Measurements from ENCODE around the gene IL1F10.

Gene IL1F10

DNA sequence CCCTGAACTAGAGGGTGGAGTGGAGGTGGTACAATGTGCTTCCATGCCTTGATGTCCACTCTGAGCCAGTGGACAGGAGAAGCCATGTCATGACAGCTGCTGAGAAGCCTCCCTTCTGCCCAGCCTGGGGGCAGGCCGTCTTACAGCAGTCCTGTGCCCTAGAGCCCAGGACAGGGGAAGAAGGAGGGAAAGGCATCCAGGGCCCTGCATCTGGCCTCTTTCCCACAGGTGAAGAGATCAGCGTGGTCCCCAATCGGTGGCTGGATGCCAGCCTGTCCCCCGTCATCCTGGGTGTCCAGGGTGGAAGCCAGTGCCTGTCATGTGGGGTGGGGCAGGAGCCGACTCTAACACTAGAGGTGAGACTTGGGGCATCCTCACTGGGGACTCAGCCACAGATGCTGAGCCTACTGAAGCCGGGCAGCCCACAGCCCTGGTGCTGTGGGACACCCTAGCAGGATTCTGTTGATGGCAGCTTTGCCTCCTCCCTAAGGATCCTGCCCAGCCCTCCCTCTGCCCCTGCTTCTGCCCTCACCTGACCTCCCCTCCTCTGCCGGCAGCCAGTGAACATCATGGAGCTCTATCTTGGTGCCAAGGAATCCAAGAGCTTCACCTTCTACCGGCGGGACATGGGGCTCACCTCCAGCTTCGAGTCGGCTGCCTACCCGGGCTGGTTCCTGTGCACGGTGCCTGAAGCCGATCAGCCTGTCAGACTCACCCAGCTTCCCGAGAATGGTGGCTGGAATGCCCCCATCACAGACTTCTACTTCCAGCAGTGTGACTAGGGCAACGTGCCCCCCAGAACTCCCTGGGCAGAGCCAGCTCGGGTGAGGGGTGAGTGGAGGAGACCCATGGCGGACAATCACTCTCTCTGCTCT lies 5.6 kb upstream of the IL1F10 start:
- no peak for TF ChIP-seq BACH2 (CRISPR knock-in tag; IDR thresholded peaks at IDR 0.05; ENCODE audit: borderline replicate concordance)
- TF ChIP-seq, protein P1, sequence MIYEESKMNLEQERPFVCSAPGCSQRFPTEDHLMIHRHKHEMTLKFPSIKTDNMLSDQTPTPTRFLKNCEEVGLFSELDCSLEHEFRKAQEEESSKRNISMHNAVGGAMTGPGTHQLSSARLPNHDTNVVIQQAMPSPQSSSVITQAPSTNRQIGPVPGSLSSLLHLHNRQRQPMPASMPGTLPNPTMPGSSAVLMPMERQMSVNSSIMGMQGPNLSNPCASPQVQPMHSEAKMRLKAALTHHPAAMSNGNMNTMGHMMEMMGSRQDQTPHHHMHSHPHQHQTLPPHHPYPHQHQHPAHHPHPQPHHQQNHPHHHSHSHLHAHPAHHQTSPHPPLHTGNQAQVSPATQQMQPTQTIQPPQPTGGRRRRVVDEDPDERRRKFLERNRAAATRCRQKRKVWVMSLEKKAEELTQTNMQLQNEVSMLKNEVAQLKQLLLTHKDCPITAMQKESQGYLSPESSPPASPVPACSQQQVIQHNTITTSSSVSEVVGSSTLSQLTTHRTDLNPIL (CRISPR knock-in tag; IDR thresholded peaks at IDR 0.05; ENCODE audit: low read depth), result no peak
- TF ChIP-seq, protein P2, sequence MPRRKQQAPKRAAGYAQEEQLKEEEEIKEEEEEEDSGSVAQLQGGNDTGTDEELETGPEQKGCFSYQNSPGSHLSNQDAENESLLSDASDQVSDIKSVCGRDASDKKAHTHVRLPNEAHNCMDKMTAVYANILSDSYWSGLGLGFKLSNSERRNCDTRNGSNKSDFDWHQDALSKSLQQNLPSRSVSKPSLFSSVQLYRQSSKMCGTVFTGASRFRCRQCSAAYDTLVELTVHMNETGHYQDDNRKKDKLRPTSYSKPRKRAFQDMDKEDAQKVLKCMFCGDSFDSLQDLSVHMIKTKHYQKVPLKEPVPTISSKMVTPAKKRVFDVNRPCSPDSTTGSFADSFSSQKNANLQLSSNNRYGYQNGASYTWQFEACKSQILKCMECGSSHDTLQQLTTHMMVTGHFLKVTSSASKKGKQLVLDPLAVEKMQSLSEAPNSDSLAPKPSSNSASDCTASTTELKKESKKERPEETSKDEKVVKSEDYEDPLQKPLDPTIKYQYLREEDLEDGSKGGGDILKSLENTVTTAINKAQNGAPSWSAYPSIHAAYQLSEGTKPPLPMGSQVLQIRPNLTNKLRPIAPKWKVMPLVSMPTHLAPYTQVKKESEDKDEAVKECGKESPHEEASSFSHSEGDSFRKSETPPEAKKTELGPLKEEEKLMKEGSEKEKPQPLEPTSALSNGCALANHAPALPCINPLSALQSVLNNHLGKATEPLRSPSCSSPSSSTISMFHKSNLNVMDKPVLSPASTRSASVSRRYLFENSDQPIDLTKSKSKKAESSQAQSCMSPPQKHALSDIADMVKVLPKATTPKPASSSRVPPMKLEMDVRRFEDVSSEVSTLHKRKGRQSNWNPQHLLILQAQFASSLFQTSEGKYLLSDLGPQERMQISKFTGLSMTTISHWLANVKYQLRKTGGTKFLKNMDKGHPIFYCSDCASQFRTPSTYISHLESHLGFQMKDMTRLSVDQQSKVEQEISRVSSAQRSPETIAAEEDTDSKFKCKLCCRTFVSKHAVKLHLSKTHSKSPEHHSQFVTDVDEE (CRISPR knock-in tag; IDR thresholded peaks at IDR 0.05), result no peak
- no peak for TF ChIP-seq PPARA (CRISPR knock-in tag; IDR thresholded peaks at IDR 0.05; ENCODE audit: borderline replicate concordance)
- TF ChIP-seq ZC3H10 (CRISPR knock-in tag; IDR thresholded peaks at IDR 0.05), result no peak
- TF ChIP-seq ZFP30 (CRISPR knock-in tag; IDR thresholded peaks at IDR 0.05), result no peak
- TF ChIP-seq ARNTL (CRISPR knock-in tag; IDR thresholded peaks at IDR 0.05; ENCODE audit: borderline replicate concordance, low read depth), result no peak
- no peak for TF ChIP-seq TCF4 (CRISPR knock-in tag; IDR thresholded peaks at IDR 0.05; ENCODE audit: borderline replicate concordance)
- no peak for TF ChIP-seq ZNF8 (CRISPR knock-in tag; IDR thresholded peaks at IDR 0.05)
- no peak for TF ChIP-seq ZNF565 (CRISPR knock-in tag; conservative IDR thresholded peaks at IDR 0.05; ENCODE audit: low read depth)
- TF ChIP-seq ZNF70 (CRISPR knock-in tag; IDR thresholded peaks at IDR 0.05), result no peak
- no peak for TF ChIP-seq ESRRG (CRISPR knock-in tag; IDR thresholded peaks at IDR 0.05)
- no peak for TF ChIP-seq CSDC2 (CRISPR knock-in tag; IDR thresholded peaks at IDR 0.05)
- TF ChIP-seq ZFP3 (CRISPR knock-in tag; IDR thresholded peaks at IDR 0.05), result no peak
- TF ChIP-seq, protein P3, sequence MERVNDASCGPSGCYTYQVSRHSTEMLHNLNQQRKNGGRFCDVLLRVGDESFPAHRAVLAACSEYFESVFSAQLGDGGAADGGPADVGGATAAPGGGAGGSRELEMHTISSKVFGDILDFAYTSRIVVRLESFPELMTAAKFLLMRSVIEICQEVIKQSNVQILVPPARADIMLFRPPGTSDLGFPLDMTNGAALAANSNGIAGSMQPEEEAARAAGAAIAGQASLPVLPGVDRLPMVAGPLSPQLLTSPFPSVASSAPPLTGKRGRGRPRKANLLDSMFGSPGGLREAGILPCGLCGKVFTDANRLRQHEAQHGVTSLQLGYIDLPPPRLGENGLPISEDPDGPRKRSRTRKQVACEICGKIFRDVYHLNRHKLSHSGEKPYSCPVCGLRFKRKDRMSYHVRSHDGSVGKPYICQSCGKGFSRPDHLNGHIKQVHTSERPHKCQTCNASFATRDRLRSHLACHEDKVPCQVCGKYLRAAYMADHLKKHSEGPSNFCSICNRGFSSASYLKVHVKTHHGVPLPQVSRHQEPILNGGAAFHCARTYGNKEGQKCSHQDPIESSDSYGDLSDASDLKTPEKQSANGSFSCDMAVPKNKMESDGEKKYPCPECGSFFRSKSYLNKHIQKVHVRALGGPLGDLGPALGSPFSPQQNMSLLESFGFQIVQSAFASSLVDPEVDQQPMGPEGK (CRISPR knock-in tag; IDR thresholded peaks at IDR 0.05; ENCODE audit: borderline replicate concordance), result no peak
- TF ChIP-seq, protein P4, sequence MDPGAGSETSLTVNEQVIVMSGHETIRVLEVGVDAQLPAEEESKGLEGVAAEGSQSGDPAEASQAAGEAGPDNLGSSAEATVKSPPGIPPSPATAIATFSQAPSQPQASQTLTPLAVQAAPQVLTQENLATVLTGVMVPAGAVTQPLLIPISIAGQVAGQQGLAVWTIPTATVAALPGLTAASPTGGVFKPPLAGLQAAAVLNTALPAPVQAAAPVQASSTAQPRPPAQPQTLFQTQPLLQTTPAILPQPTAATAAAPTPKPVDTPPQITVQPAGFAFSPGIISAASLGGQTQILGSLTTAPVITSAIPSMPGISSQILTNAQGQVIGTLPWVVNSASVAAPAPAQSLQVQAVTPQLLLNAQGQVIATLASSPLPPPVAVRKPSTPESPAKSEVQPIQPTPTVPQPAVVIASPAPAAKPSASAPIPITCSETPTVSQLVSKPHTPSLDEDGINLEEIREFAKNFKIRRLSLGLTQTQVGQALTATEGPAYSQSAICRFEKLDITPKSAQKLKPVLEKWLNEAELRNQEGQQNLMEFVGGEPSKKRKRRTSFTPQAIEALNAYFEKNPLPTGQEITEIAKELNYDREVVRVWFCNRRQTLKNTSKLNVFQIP (CRISPR knock-in tag; IDR thresholded peaks at IDR 0.05; ENCODE audit: borderline replicate concordance, low read depth), result no peak
- TF ChIP-seq, protein P5, sequence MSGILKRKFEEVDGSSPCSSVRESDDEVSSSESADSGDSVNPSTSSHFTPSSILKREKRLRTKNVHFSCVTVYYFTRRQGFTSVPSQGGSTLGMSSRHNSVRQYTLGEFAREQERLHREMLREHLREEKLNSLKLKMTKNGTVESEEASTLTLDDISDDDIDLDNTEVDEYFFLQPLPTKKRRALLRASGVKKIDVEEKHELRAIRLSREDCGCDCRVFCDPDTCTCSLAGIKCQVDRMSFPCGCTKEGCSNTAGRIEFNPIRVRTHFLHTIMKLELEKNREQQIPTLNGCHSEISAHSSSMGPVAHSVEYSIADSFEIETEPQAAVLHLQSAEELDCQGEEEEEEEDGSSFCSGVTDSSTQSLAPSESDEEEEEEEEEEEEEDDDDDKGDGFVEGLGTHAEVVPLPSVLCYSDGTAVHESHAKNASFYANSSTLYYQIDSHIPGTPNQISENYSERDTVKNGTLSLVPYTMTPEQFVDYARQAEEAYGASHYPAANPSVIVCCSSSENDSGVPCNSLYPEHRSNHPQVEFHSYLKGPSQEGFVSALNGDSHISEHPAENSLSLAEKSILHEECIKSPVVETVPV (CRISPR knock-in tag; IDR thresholded peaks at IDR 0.05), result no peak
- ATAC-seq, result no peak

DNA sequence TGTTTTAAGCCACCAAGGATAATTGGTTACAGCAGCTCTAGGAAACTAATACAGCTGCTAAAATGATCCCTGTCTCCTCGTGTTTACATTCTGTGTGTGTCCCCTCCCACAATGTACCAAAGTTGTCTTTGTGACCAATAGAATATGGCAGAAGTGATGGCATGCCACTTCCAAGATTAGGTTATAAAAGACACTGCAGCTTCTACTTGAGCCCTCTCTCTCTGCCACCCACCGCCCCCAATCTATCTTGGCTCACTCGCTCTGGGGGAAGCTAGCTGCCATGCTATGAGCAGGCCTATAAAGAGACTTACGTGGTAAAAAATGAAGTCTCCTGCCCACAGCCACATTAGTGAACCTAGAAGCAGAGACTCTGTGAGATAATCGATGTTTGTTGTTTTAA lies 3.5 kb upstream of the IL1F10 start:
- TF ChIP-seq BACH2 (CRISPR knock-in tag; IDR thresholded peaks at IDR 0.05; ENCODE audit: borderline replicate concordance), result no peak
- TF ChIP-seq ARNTL (CRISPR knock-in tag; IDR thresholded peaks at IDR 0.05; ENCODE audit: borderline replicate concordance, low read depth), result no peak
- no peak for TF ChIP-seq ZNF565 (CRISPR knock-in tag; conservative IDR thresholded peaks at IDR 0.05; ENCODE audit: low read depth)
- no peak for ATAC-seq

DNA sequence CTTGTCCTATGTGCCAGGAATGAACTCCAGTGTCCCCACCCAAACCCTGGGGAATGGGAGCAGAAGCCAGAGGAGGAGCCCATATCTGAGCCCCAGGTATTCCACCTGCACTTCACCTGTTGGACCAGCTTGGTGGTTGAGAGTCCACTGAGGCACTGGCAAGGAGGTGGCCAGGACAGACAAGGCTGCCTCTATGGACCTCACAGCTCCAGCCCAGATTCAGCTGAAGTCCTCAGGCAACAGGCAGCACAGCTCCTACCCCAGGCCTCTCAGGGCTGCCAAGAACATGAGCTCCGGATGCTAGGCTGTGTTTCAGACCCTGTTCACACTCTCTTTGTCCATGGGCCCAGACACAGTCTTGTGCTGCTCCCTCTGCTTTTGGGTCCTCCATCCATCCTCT lies 2.9 kb upstream of the IL1F10 start:
- TF ChIP-seq ZFP30 (CRISPR knock-in tag; IDR thresholded peaks at IDR 0.05) (no peak), GLIS3 (CRISPR knock-in tag; IDR thresholded peaks at IDR 0.05) (no peak), ZFP3 (CRISPR knock-in tag; IDR thresholded peaks at IDR 0.05) (no peak), ARNTL (CRISPR knock-in tag; IDR thresholded peaks at IDR 0.05; ENCODE audit: borderline replicate concordance, low read depth) (no peak), TCF4 (CRISPR knock-in tag; IDR thresholded peaks at IDR 0.05; ENCODE audit: borderline replicate concordance) (no peak), ZNF565 (CRISPR knock-in tag; conservative IDR thresholded peaks at IDR 0.05; ENCODE audit: low read depth) (no peak)
- TF ChIP-seq, protein P3 (CRISPR knock-in tag; IDR thresholded peaks at IDR 0.05; ENCODE audit: borderline replicate concordance), result no peak
- TF ChIP-seq, protein P2 (CRISPR knock-in tag; IDR thresholded peaks at IDR 0.05), result no peak
- ATAC-seq, result no peak

Measured in SK-N-SH treated with all-trans-retinoic acid at 6 μM for 48 hours (cell line).